ENCODE measurements around the gene CCT8L2.
"Not testable (repeated sequence)": the region's sequence is repeated elsewhere in the genome, so short reads cannot be mapped to it uniquely, and the experiment has no call there.

DNA sequence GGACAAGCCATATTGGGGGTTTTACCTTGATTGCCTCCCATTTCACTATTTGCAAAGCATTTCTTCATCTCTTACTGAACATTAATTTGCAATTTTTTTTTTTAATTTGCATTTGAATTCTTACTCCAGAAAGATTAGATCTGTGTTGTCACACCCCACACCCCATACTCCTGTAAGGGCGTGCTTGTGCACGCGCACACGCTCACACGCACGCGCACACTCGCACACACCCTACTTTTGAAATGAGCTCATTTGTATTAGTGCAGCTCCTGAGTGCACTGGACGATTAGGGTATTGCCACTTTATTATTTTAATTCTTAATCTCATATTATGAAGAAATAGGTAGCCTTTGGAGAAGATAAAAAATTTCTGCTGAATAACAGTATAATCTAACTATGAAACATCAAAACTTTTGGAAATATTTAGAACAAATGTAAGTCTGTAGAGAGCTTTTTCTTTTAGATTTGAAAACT, 11.2 kb upstream of the CCT8L2 start:
- TF ChIP-seq, protein P1, sequence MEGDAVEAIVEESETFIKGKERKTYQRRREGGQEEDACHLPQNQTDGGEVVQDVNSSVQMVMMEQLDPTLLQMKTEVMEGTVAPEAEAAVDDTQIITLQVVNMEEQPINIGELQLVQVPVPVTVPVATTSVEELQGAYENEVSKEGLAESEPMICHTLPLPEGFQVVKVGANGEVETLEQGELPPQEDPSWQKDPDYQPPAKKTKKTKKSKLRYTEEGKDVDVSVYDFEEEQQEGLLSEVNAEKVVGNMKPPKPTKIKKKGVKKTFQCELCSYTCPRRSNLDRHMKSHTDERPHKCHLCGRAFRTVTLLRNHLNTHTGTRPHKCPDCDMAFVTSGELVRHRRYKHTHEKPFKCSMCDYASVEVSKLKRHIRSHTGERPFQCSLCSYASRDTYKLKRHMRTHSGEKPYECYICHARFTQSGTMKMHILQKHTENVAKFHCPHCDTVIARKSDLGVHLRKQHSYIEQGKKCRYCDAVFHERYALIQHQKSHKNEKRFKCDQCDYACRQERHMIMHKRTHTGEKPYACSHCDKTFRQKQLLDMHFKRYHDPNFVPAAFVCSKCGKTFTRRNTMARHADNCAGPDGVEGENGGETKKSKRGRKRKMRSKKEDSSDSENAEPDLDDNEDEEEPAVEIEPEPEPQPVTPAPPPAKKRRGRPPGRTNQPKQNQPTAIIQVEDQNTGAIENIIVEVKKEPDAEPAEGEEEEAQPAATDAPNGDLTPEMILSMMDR (IDR thresholded peaks at IDR 0.05), result not testable (repeated sequence)
- TF ChIP-seq POLR2A, EP300 (IDR thresholded peaks at IDR 0.05): not testable (repeated sequence)

All from tibial nerve (tissue), 4 donors.